Endometrial microvascular endothelial cells (primary cell): ENCODE measurements around the gene ZNF256. TPM values are rescaled to one million over a fixed set of nuclear protein-coding genes. Genes with fewer than 3 reads are reported as not detected.

Source experiments
- in situ Hi-C: cut with HindIII; loops from 2 replicates; pipeline ENCODE4 v1.10.0; 2017; ENCODE audit warnings: low sequenced_read_pairs, low pct_unique_long_range_greater_than_20kb; ENCODE audit errors: inconsistent ontology term
- total RNA-seq: library from RNA; depleted of rRNA; stranded (reverse); fragments of >200 nt; gene quantifications from one replicate; pipeline ENCODE4 v1.2.3, GENCODE V29; 2015; ENCODE audit errors: inconsistent ontology term

Gene ZNF256
- total RNA-seq, 1 donor from 2014 or later: 0.84 TPM

- in situ Hi-C loops: no loop called here
Measured at GRCh38 chr19:57903618-57904184, 43.8 kb downstream of the ZNF256 start.

GRCh38 chr19:57900311-57900710 is 47.2 kb downstream of the ZNF256 start:
- in situ Hi-C loops: no loop called here

Other genes with a start within 250 kb of the ZNF256 start
- under 0.01 TPM for gene ZNF154, start 238.5 kb downstream of the ZNF256 start, total RNA-seq
- gene ZNF671, start 220.1 kb downstream of the ZNF256 start, total RNA-seq: 4.1 TPM
- 6.3 TPM for gene ZNF776, start 200.9 kb downstream of the ZNF256 start, total RNA-seq
- 11.5 TPM for gene ZNF586, start 178.0 kb downstream of the ZNF256 start, total RNA-seq
- 3.4 TPM for gene ZNF552, start 132.8 kb downstream of the ZNF256 start, total RNA-seq
- 7.4 TPM for gene ZNF587B, start 117.4 kb downstream of the ZNF256 start, total RNA-seq
- 35.4 TPM for gene ZNF587, start 97.8 kb downstream of the ZNF256 start, total RNA-seq
- 1.7 TPM for gene ZNF814, start 58.7 kb downstream of the ZNF256 start, total RNA-seq
- gene ZNF417, start 31.1 kb downstream of the ZNF256 start, total RNA-seq: 4.8 TPM
- under 0.01 TPM for gene ZNF418, start 12.3 kb downstream of the ZNF256 start, total RNA-seq
- gene C19orf18, start 26.8 kb upstream of the ZNF256 start, total RNA-seq: not detected
- 11.5 TPM for gene ZNF606, start 55.1 kb upstream of the ZNF256 start, total RNA-seq
- gene ZSCAN1, start 86.3 kb upstream of the ZNF256 start, total RNA-seq: not detected
- not detected for gene ZNF135, start 111.6 kb upstream of the ZNF256 start, total RNA-seq
- gene ZSCAN18, start 150.5 kb upstream of the ZNF256 start, total RNA-seq: 4.8 TPM
- gene ZNF329, start 203.1 kb upstream of the ZNF256 start, total RNA-seq: 7.2 TPM
- gene ZNF274, start 235.4 kb upstream of the ZNF256 start, total RNA-seq: 13.9 TPM